Peyer's patch (tissue), 4 donors: Measurements from ENCODE around the gene ACTN4.

Experiments used
- CTCF ChIP-seq, 6 experiments: fragments of 450-650 bp in 4 of 6; fragments of 200-600 bp in 2 of 6; sonication (generic) in 1 of 6; IDR thresholded peaks; one replicate each; pipeline ENCODE4 v1.5.1; 2017 to 2019; ENCODE audit warnings: antibody characterized with exemption in 6 of 6, mild to moderate bottlenecking in 3 of 6, moderate library complexity in 1 of 6
- POLR2A ChIP-seq, 2 donors: fragments of 450-650 bp; IDR thresholded peaks; one replicate each; pipeline ENCODE4 v1.5.1; 2017; ENCODE audit warnings: antibody characterized with exemption in 2 of 2, mild to moderate bottlenecking in 2 of 2, moderate library complexity in 2 of 2

GRCh38 chr19:38737281-38737865, 89.9 kb downstream of the ACTN4 start:
- TF ChIP-seq CTCF (IDR thresholded peaks at IDR 0.05) (no peak), POLR2A (IDR thresholded peaks at IDR 0.05) (no peak)
